Upper lobe of left lung (tissue), 4 donors: ENCODE data around the gene NR3C2.

Experiments
- CTCF ChIP-seq, 6 experiments: fragments of 450-650 bp in 4 of 6; fragments of 200-600 bp in 2 of 6; sonication (generic) in 2 of 6; IDR thresholded peaks; one replicate each; pipeline ENCODE4 v1.5.1; 2016 to 2019; ENCODE audit warnings: antibody characterized with exemption in 6 of 6
- POLR2A ChIP-seq, 4 donors: fragments of 450-650 bp; IDR thresholded peaks; one replicate each; pipeline ENCODE4 v1.5.1; 2016 to 2017; ENCODE audit warnings: antibody characterized with exemption in 4 of 4, mild to moderate bottlenecking in 2 of 4
- POLR2AphosphoS5 ChIP-seq, 2 donors: sonication (generic); formaldehyde crosslinking; IDR thresholded peaks; one replicate each; pipeline ENCODE4 v1.5.1; 2017; ENCODE audit warnings: antibody characterized with exemption in 2 of 2

- TF ChIP-seq POLR2AphosphoS5 (IDR thresholded peaks at IDR 0.05) (no peak), POLR2A (IDR thresholded peaks at IDR 0.05) (no peak), CTCF (IDR thresholded peaks at IDR 0.05) (no peak)
These were observed 397.3 kb downstream of the NR3C2 start for GRCh38 chr4:148044912-148045352.
